Gastroesophageal sphincter (tissue), 4 donors: Measurements from ENCODE around the gene SPSB2. TPM values are rescaled to one million over a fixed set of nuclear protein-coding genes. Genes with fewer than 3 reads are reported as not detected.
"Not testable (repeated sequence)": the region's sequence is repeated elsewhere in the genome, so short reads cannot be mapped to it uniquely, and the experiment has no call there.

Source experiments
- ATAC-seq: fragments of 150-250 bp; one replicate; pipeline ENCODE4 v1.9.1; 2016; ENCODE audit warnings: mild to moderate bottlenecking, moderate library complexity
- H3K27ac ChIP-seq, 4 donors: fragments of 200-600 bp; sonication (generic) in 3 of 4; 1 replicate in 3 of 4; 2 replicates in 1 of 4; pipeline ENCODE4 v1.5.1; 2016 to 2019
- H3K27me3 ChIP-seq: fragments of 200-600 bp; sonication (generic); one replicate; pipeline ENCODE4 v1.5.1; 2019
- H3K36me3 ChIP-seq, 2 donors: fragments of 200-600 bp; sonication (generic); one replicate each; pipeline ENCODE4 v1.5.1; 2019; ENCODE audit warnings: control low read depth in 1 of 2
- H3K4me1 ChIP-seq, 3 donors: fragments of 200-600 bp; sonication (generic); 1 replicate in 2 of 3; 2 replicates in 1 of 3; pipeline ENCODE4 v1.5.1; 2016 to 2019; ENCODE audit warnings: control low read depth in 2 of 3
- H3K4me3 ChIP-seq, 2 donors: fragments of 200-600 bp; sonication (generic); one replicate each; pipeline ENCODE4 v1.5.1; 2019; ENCODE audit warnings: mild to moderate bottlenecking in 1 of 2, moderate library complexity in 1 of 2
- H3K9me3 ChIP-seq, 3 donors: fragments of 200-600 bp; sonication (generic); one replicate each; pipeline ENCODE4 v1.5.1; 2017 to 2019; ENCODE audit warnings: control low read depth in 2 of 3
- CTCF ChIP-seq, 4 experiments: fragments of 200-600 bp in 2 of 4; fragments of 450-650 bp in 2 of 4; sonication (generic) in 1 of 4; IDR thresholded peaks; one replicate each; pipeline ENCODE4 v1.5.1; 2017 to 2019; ENCODE audit warnings: antibody characterized with exemption in 4 of 4, mild to moderate bottlenecking in 2 of 4, moderate library complexity in 2 of 4
- EP300 ChIP-seq: sonication (generic); formaldehyde crosslinking; IDR thresholded peaks from one replicate; pipeline ENCODE4 v1.6.1; 2017; ENCODE audit warnings: antibody characterized with exemption, mild to moderate bottlenecking
- POLR2A ChIP-seq, 2 donors: fragments of 450-650 bp; IDR thresholded peaks; one replicate each; pipeline ENCODE4 v1.6.1; 2017; ENCODE audit warnings: antibody characterized with exemption in 2 of 2, mild to moderate bottlenecking in 2 of 2, moderate library complexity in 1 of 2
- POLR2AphosphoS5 ChIP-seq: sonication (generic); formaldehyde crosslinking; IDR thresholded peaks from one replicate; pipeline ENCODE4 v1.6.1; 2017; ENCODE audit warnings: antibody characterized with exemption
- WGBS, 2 donors: methylation state at CpG; one replicate each; pipeline ENCODE4 v1.1.5; 2018; ENCODE audit warnings: low coverage in 1 of 2; 5-methylcytosine and 5-hydroxymethylcytosine counted together
- total RNA-seq, 4 donors: library from RNA; depleted of rRNA; stranded (reverse); fragments of >200 nt; gene quantifications; one replicate each; pipeline ENCODE4 v1.1.0, GENCODE V29; 2016

Gene SPSB2
- total RNA-seq, 4 donors from 2014 or later = 7.4 to 10.7 (median 8.1) TPM

GRCh38 chr12:6884539-6884938 is 11.4 kb upstream of the SPSB2 start:
- no peak overlapping the region for H3K27ac ChIP-seq
- no peak overlapping the region for H3K4me3 ChIP-seq
- no peaks in the 10 kb centered on the region for H3K9me3 ChIP-seq
- H3K27me3 ChIP-seq = no peaks in the 10 kb centered on the region
- H3K36me3 ChIP-seq = peaks cover 0 to 36% of the 10 kb centered on the region in 2 donors
- WGBS, 2 donors = 73 to 75% methylated on average over 6 to 19 of the region's 22 CpGs
- no peak for TF ChIP-seq POLR2A (IDR thresholded peaks at IDR 0.05)
- no peak for TF ChIP-seq POLR2AphosphoS5
- TF ChIP-seq EP300 = no peak
- no peak for TF ChIP-seq CTCF (IDR thresholded peaks at IDR 0.05)
- no peak for ATAC-seq
- H3K4me1 ChIP-seq = no peaks in the 10 kb centered on the region

DNA sequence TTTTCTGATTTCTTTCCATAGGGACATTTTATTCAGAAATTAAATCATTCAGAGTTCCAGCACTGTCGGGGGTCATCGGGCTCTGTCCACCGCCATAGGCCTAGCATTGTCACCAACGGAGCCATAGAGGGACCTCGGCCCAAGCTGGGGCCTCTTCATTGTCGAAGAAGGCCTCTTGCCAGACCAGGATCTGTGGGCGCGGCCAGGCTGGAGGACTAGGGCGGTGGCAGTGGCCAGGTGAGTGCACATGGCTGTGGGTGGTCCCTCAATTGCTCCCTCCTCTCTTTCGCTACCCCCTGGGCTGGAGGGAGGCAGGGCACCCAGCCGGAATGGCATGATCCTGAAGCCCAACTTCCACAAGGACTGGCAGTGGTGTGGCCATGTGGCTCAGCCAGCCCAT is 10.6 kb upstream of the SPSB2 start:
- TF ChIP-seq POLR2AphosphoS5 = no peak
- no peak for TF ChIP-seq POLR2A (IDR thresholded peaks at IDR 0.05)
- TF ChIP-seq EP300 = no peak
- no peak for TF ChIP-seq CTCF (IDR thresholded peaks at IDR 0.05)
- Histone ChIP-seq H3K4me3 (no peak overlapping the region), H3K9me3 (no peaks in the 10 kb centered on the region), H3K36me3 (peaks cover 0 to 36% of the 10 kb centered on the region in 2 donors), H3K4me1 (no peaks in the 10 kb centered on the region), H3K27me3 (no peaks in the 10 kb centered on the region), H3K27ac (no peak overlapping the region)
- no peak for ATAC-seq
- WGBS, 2 donors = 95 to 100% methylated on average over 1 to 3 of the region's 11 CpGs

DNA sequence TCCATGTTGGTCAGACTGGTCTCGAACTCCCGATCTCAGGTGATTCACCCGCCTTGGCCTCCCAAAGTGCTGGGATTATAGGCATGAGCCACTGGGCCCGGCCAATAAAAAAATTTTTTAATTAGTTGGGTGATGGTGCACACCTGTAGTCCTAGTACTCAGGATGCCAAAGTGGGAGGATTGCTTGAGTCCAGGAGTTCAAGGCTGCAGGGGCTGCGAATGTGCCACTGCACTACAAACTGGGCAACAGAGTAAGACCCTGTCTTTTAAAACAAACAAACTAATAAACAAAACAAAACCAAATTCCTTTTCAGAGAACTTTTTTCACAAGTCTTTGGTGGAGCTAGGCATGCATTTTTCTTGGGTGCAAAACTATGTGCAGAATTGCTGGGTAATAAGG is 10.1 kb upstream of the SPSB2 start:
- H3K4me1 ChIP-seq = no peaks in the 10 kb centered on the region
- no peak overlapping the region for H3K4me3 ChIP-seq
- 95% methylated on average over 5 of the region's 5 CpGs; no CpG with 5 or more reads in 1 of the 2 donors for WGBS, 2 donors
- no peaks in the 10 kb centered on the region for H3K27me3 ChIP-seq
- no peaks in the 10 kb centered on the region for H3K9me3 ChIP-seq
- TF ChIP-seq CTCF (IDR thresholded peaks at IDR 0.05) (no peak), POLR2AphosphoS5 (no peak)
- no peak for ATAC-seq
- H3K27ac ChIP-seq = no peak overlapping the region
- peaks cover 0 to 36% of the 10 kb centered on the region in 2 donors for H3K36me3 ChIP-seq

GRCh38 chr12:6879824-6880223 is 6.7 kb upstream of the SPSB2 start:
- H3K27ac ChIP-seq, H3K9me3 ChIP-seq, H3K27me3 ChIP-seq, ATAC-seq, H3K4me1 ChIP-seq, H3K4me3 ChIP-seq: not testable (repeated sequence)
- H3K36me3 ChIP-seq = peaks cover 0 to 32% of the 10 kb centered on the region in 2 donors
- WGBS, 2 donors = 73 to 93% methylated on average over 3 to 5 of the region's 11 CpGs

DNA sequence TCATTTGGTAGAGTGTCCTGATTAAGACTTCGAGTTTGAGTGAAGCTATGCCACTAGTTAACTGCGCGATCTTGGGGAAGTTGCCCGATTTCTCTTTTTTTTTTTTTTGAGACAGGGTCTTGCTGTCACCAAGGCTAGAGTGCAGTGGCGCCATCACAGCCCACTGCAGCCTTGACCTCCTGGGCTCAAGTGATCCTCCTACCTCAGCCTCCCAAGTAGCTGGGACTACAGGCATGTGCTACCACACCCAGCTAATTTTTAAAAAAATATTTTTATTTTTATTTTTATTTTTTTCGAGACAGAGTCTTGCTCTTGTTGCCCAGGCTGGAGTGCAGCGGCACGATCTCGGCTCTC is 889 bp upstream of the SPSB2 start:
- not testable (repeated sequence) for ATAC-seq, H3K27me3 ChIP-seq, H3K9me3 ChIP-seq
- peak overlapping the region; percentile 50 to 84 for H3K4me3 ChIP-seq
- peaks cover 0 to 30% of the 10 kb centered on the region in 2 donors for H3K36me3 ChIP-seq
- peaks cover 0 to 52% (median 24%) of the 10 kb centered on the region in 3 donors for H3K4me1 ChIP-seq
- 43 to 44% methylated on average over 8 to 9 of the region's 9 CpGs for WGBS, 2 donors
- peak overlapping the region; percentile 41 to 94 (median 87) for H3K27ac ChIP-seq

DNA sequence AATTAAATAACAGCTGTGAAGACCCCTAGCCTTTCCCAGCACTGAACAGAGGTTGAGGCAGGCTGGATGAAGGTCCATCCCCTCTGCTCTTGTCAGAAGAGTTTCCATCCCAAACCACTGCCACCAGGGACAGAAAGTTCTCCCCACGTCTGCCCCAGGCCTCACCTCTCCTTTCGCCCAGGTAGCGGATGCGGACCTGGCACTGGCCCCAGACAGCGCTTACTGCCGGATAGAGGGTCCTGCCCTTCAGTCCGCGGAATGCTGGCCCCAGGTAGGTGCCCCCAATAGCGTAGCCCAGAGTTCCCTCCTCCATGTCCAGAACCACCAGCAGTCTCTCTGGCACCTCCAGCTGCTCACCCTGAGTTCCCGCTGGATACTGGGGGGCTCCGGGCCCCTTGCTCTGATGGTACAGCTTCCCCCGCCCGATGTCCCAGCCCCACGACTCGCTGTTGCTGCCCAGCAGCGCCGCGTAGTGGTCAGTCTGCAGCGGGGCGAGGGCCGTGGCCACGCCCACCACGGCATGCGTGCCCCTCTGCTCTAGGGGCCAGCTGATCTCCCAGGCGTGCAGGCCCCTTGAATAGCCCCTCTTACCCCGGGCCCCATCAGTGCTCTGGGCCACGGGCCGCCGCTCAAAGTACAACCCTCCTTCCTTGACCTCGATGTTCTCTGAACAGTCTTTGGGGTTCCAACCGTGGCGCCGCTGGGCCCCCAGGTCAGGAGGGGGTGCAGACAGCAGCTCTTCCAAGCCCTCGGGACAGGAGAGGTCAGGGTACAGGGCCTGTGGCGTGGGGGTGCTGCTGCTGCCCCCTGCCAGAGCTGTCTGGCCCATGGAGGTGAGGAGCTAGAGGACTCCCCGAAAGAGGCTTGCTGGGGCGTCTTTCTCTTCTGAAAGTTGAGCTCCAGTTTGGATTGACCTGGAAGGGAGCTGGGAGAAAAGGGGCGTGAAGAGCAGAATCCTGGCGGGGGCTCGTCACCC is 742 bp downstream of the SPSB2 start:
- TF ChIP-seq POLR2A (IDR thresholded peaks at IDR 0.05) (peak in 1 of 2 donors; percentile 18), POLR2AphosphoS5 (peak; percentile 66), CTCF (IDR thresholded peaks at IDR 0.05) (peak in 3 of 4 experiments; percentile 88 to 96 (median 91)), EP300 (no peak)
- H3K4me1 ChIP-seq = peaks cover 0 to 63% (median 33%) of the 10 kb centered on the region in 3 donors
- no peaks in the 10 kb centered on the region for H3K27me3 ChIP-seq
- peaks cover 0 to 34% of the 10 kb centered on the region in 2 donors for H3K36me3 ChIP-seq
- WGBS, 2 donors = 0% methylated on average over 8 to 14 of the region's 40 CpGs
- H3K27ac ChIP-seq = peak overlapping the region; percentile 41 to 94 (median 87)
- no peaks in the 10 kb centered on the region for H3K9me3 ChIP-seq
- ATAC-seq = peak; percentile 65
- peak overlapping the region; percentile 50 to 84 for H3K4me3 ChIP-seq
